Dendritic cell treated with granulocyte-macrophage colony-stimulating factor and Interleukin-4, amounts not matched to agents 40 ng/mL and 50 ng/mL, for 4 days (primary cell): Measurements from ENCODE around the gene SRBD1.
"Not testable (repeated sequence)": the region's sequence is repeated elsewhere in the genome, so short reads cannot be mapped to it uniquely, and the experiment has no call there.

ENCODE experiments used
- H3K27ac Mint-ChIP-seq: one replicate; pipeline ENCODE4 v1.8.0; 2022; ENCODE audit warnings: mild to moderate bottlenecking, mixed read lengths
- H3K27me3 Mint-ChIP-seq: one replicate; pipeline ENCODE4 v1.8.0; 2022; ENCODE audit warnings: mild to moderate bottlenecking, mixed read lengths
- H3K36me3 Mint-ChIP-seq: one replicate; pipeline ENCODE4 v1.8.0; 2022; ENCODE audit warnings: low read depth, mixed read lengths
- H3K4me1 Mint-ChIP-seq: one replicate; pipeline ENCODE4 v1.8.0; 2022; ENCODE audit warnings: low read depth, mixed read lengths
- H3K4me3 Mint-ChIP-seq: one replicate; pipeline ENCODE4 v1.8.0; 2022; ENCODE audit warnings: mild to moderate bottlenecking, moderate library complexity, mixed read lengths
- H3K9me3 Mint-ChIP-seq: one replicate; pipeline ENCODE4 v1.8.0; 2022; ENCODE audit warnings: mixed read lengths
- intact Hi-C: fragments of 100-400 bp; cut with micrococcal nuclease; formaldehyde crosslinking; loops from one replicate; pipeline ENCODE4 v1.15.0; 2022

SRBD1 gene

GRCh38 chr2:45442026-45442425, 169.0 kb downstream of the SRBD1 start:
- intact Hi-C loops, result no loop called here
- H3K9me3 Mint-ChIP-seq, result no peaks in the 10 kb centered on the region
- no peak overlapping the region for H3K4me3 Mint-ChIP-seq
- peaks cover 4% of the 10 kb centered on the region for H3K36me3 Mint-ChIP-seq
- H3K27ac Mint-ChIP-seq, result no peak overlapping the region
- H3K4me1 Mint-ChIP-seq, result no peaks in the 10 kb centered on the region
- no peaks in the 10 kb centered on the region for H3K27me3 Mint-ChIP-seq

DNA sequence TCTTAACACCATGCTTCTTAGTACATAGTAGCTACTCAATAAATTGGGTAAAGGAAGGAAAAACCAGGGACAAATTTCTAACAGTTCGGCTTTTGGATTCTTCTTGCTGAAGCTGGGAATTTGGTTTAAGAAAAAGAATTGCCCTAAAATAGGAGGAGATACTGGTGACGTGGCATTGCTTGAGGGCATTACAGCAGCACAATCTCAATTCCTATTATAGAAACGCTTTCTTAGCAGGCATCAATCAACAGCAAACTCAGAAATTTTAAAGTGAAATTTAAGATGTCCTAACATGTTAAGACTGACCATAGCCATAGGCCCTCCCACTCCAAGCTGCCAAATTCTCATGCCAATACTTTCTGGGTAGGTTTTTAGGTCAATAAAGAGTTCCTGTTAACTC, 169.5 kb downstream of the SRBD1 start:
- peaks cover 1% of the 10 kb centered on the region for H3K36me3 Mint-ChIP-seq
- H3K4me3 Mint-ChIP-seq, result no peak overlapping the region
- no peaks in the 10 kb centered on the region for H3K4me1 Mint-ChIP-seq
- intact Hi-C loops, result no loop called here
- peaks cover 2% of the 10 kb centered on the region for H3K9me3 Mint-ChIP-seq
- H3K27ac Mint-ChIP-seq, result no peak overlapping the region
- no peaks in the 10 kb centered on the region for H3K27me3 Mint-ChIP-seq

- Mint-ChIP-seq H3K27me3 (no peaks in the 10 kb centered on the region), H3K27ac (no peak overlapping the region), H3K4me3 (no peak overlapping the region), H3K36me3 (peaks cover 10% of the 10 kb centered on the region), H3K9me3 (peaks cover 9% of the 10 kb centered on the region), H3K4me1 (no peaks in the 10 kb centered on the region)
- intact Hi-C loops, result no loop called here
Observed at GRCh38 chr2:45439788-45440773, 171.0 kb downstream of the SRBD1 start.

DNA sequence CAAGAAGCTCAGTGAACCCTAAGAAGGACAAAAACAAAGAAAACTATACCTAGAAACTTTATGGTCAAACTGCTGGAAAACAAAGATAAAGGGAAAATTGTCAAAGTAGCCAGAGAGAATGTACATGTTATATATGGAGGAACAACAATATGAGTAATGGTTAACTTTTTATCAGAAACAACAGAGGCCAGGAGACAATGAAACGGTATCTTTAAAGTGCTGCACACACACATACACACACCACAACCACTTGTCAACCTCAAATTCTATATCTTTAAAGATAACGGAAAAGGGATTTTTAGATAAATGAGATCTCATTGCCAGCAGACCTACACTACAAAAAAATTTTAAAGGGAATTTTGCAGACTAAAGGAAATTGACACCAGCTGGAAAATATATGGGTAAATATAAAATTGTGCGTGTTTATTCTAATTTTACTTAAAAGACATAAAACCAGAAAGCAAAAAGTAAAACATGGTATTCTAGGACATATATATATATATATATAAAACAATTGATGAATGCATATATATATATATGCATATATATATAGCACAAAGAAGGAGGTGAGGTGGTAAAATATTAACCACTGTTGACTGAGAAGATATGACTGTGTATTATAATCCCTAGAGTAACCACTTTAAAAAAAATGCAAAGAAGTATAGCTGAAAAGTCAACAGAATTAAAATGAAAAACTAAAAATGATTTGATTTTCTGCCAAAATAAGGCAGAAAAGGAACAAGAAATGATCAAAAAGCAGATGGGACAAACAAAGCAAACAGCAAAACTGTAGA, 172.0 kb downstream of the SRBD1 start:
- H3K27ac Mint-ChIP-seq, result no peak overlapping the region
- peaks cover 10% of the 10 kb centered on the region for H3K36me3 Mint-ChIP-seq
- no peaks in the 10 kb centered on the region for H3K27me3 Mint-ChIP-seq
- peaks cover 9% of the 10 kb centered on the region for H3K9me3 Mint-ChIP-seq
- H3K4me3 Mint-ChIP-seq, result no peak overlapping the region
- intact Hi-C loops, result no loop called here
- H3K4me1 Mint-ChIP-seq, result no peaks in the 10 kb centered on the region

DNA sequence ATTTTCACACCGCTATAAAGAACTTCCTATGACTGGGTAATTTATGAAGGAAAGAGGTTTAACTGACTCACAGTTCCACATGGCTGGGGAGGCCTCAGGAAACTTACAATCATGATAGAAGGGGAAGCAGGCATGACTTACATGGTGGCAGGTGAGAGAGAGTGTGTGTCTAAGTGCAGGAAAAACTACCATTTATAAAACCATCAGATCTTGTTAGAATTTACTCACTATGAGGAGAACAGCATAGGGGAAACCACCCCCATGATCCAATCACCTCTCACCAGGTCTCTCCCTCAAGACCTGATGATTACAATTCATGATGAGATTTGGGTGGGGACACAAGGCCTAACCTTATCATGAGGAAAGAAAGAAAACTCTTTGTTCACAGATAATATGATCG, 174.6 kb downstream of the SRBD1 start:
- Mint-ChIP-seq H3K27me3 (no peaks in the 10 kb centered on the region), H3K9me3 (peaks cover 9% of the 10 kb centered on the region), H3K27ac (no peak overlapping the region), H3K36me3 (peaks cover 11% of the 10 kb centered on the region), H3K4me1 (no peaks in the 10 kb centered on the region), H3K4me3 (no peak overlapping the region)
- intact Hi-C loops, result no loop called here

- H3K27me3 Mint-ChIP-seq, result no peaks in the 10 kb centered on the region
- intact Hi-C loops, result no loop called here
- peaks cover 19% of the 10 kb centered on the region for H3K9me3 Mint-ChIP-seq
- no peaks in the 10 kb centered on the region for H3K4me1 Mint-ChIP-seq
- H3K36me3 Mint-ChIP-seq, result peaks cover 20% of the 10 kb centered on the region
- H3K27ac Mint-ChIP-seq, result no peak overlapping the region
- no peak overlapping the region for H3K4me3 Mint-ChIP-seq
Observed at GRCh38 chr2:45435316-45435715, 175.8 kb downstream of the SRBD1 start.

DNA sequence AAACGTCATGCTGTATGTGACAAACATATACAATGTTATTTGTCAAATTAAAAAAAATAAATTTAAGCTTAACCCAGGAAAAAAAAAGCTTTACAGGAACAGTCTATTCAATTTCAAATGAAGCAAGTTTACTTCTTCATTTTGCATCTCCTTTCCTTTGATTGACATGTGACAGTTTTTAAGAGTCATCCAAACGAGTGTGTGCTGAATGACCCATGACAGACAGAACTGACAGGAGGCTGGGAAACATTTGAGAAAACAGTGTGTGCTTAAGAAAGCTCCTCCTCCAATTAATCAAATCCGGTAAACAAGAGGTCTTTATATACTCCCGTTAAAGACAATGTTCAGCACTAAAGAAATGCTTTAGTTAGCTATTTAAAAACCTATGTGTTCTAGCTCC, 177.7 kb downstream of the SRBD1 start:
- Mint-ChIP-seq H3K36me3 (peaks cover 20% of the 10 kb centered on the region), H3K27me3 (no peaks in the 10 kb centered on the region), H3K4me3 (no peak overlapping the region), H3K4me1 (no peaks in the 10 kb centered on the region), H3K9me3 (peaks cover 19% of the 10 kb centered on the region), H3K27ac (no peak overlapping the region)
- intact Hi-C loops, result no loop called here

DNA sequence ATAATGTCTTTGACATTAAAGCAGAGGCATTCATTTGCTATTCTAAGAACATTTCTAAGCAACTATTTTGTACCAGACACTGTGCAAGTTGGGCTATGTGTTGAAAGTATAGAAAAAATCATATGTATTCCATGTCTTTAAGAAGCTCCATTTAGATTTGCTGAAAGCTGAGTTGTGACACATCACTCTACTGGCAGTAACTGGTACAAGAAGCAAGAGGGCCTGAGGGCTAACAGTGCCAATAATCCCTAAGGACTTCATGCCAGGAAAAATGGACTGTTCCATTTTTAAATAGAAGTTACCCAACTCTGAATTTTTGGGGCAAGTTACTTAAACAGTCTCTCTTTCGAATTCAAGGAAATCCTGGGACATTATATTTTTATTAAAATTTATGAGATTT, 178.7 kb downstream of the SRBD1 start:
- intact Hi-C loops, result no loop called here
- H3K9me3 Mint-ChIP-seq, result peaks cover 19% of the 10 kb centered on the region
- H3K27ac Mint-ChIP-seq, result no peak overlapping the region
- no peaks in the 10 kb centered on the region for H3K27me3 Mint-ChIP-seq
- peaks cover 20% of the 10 kb centered on the region for H3K36me3 Mint-ChIP-seq
- H3K4me3 Mint-ChIP-seq, result no peak overlapping the region
- no peaks in the 10 kb centered on the region for H3K4me1 Mint-ChIP-seq

DNA sequence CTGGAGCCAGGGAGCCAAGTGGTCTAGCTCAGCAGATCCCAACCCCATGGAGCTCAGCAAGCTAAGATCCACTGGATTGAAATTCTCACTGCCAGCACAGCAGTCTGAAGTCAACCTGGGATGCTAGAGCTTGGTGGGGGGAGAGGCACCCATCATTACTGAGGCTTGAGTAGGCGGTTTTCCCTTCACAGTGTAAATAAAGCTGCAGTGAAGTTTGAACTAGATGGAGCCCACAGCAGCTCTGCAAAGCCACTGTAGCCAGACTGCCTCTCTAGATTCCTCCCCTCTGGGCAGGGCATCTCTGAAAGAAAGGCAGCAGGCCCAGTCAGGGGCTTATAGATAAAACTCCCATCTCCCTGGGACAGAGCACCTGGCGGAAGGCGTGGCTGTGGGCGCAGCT, 185.0 kb downstream of the SRBD1 start:
- H3K27ac Mint-ChIP-seq, H3K9me3 Mint-ChIP-seq, intact Hi-C loops, H3K4me1 Mint-ChIP-seq, H3K27me3 Mint-ChIP-seq, H3K4me3 Mint-ChIP-seq: not testable (repeated sequence)
- H3K36me3 Mint-ChIP-seq, result peaks cover 20% of the 10 kb centered on the region

GRCh38 chr2:45422921-45423320, 188.1 kb downstream of the SRBD1 start:
- Mint-ChIP-seq H3K9me3 (no peaks in the 10 kb centered on the region), H3K4me1 (peaks cover 6% of the 10 kb centered on the region), H3K36me3 (peaks cover 35% of the 10 kb centered on the region), H3K27ac (no peak overlapping the region), H3K4me3 (no peak overlapping the region), H3K27me3 (no peaks in the 10 kb centered on the region)
- intact Hi-C loops, result no loop called here

- intact Hi-C loops, result no loop called here
- peaks cover 9% of the 10 kb centered on the region for H3K4me1 Mint-ChIP-seq
- H3K4me3 Mint-ChIP-seq, result no peak overlapping the region
- H3K36me3 Mint-ChIP-seq, result peaks cover 32% of the 10 kb centered on the region
- no peak overlapping the region for H3K27ac Mint-ChIP-seq
- H3K9me3 Mint-ChIP-seq, result no peaks in the 10 kb centered on the region
- H3K27me3 Mint-ChIP-seq, result no peaks in the 10 kb centered on the region
Observed at GRCh38 chr2:45418532-45418931, 192.5 kb downstream of the SRBD1 start.

GRCh38 chr2:45415534-45416123, 195.4 kb downstream of the SRBD1 start:
- Mint-ChIP-seq H3K36me3 (peaks cover 48% of the 10 kb centered on the region), H3K27ac (no peak overlapping the region), H3K4me1 (peaks cover 10% of the 10 kb centered on the region), H3K4me3 (no peak overlapping the region), H3K27me3 (no peaks in the 10 kb centered on the region), H3K9me3 (no peaks in the 10 kb centered on the region)
- intact Hi-C loops, result no loop called here

- Mint-ChIP-seq H3K36me3 (peaks cover 35% of the 10 kb centered on the region), H3K4me1 (peaks cover 10% of the 10 kb centered on the region), H3K27me3 (no peaks in the 10 kb centered on the region), H3K27ac (peak overlapping the region; percentile 56), H3K4me3 (no peak overlapping the region), H3K9me3 (no peaks in the 10 kb centered on the region)
- intact Hi-C loops, result no loop called here
Observed at GRCh38 chr2:45412754-45413379, 198.2 kb downstream of the SRBD1 start.

DNA sequence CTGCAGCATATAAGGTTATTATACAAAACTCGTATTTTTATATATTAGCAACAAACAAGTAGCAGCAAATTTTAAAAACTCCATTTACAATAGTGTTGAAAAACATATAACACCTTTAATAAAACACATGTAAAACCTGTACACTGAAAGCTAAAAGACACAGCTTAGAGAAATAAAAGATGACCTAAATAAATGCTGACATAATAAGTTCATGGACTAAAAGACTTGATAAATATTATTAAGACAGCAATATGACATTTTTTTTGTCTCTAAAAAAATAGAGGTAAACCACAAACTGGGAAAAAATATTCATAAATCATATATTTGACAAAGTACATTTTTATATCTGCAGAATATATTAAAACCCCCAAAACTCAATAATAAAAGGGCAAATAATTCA, 201.4 kb downstream of the SRBD1 start:
- H3K36me3 Mint-ChIP-seq, result peaks cover 22% of the 10 kb centered on the region
- H3K9me3 Mint-ChIP-seq, result no peaks in the 10 kb centered on the region
- H3K4me1 Mint-ChIP-seq, result peaks cover 10% of the 10 kb centered on the region
- intact Hi-C loops, result no loop called here
- H3K27me3 Mint-ChIP-seq, result no peaks in the 10 kb centered on the region
- no peak overlapping the region for H3K4me3 Mint-ChIP-seq
- H3K27ac Mint-ChIP-seq, result no peak overlapping the region
